ENCODE results near the gene FBXO47. TPM values are rescaled to one million over a fixed set of nuclear protein-coding genes. Genes with fewer than 3 reads are reported as not detected.

FBXO47 gene
- total and polyA plus RNA-seq, 9 of the 15 experiments (the other 6 are each of a cell fraction or from before 2014, with no cell fraction given), result not detected

GRCh38 chr17:39000021-39000601, 32.9 kb upstream of the FBXO47 start (continued):
- TF ChIP-seq, protein P1, sequence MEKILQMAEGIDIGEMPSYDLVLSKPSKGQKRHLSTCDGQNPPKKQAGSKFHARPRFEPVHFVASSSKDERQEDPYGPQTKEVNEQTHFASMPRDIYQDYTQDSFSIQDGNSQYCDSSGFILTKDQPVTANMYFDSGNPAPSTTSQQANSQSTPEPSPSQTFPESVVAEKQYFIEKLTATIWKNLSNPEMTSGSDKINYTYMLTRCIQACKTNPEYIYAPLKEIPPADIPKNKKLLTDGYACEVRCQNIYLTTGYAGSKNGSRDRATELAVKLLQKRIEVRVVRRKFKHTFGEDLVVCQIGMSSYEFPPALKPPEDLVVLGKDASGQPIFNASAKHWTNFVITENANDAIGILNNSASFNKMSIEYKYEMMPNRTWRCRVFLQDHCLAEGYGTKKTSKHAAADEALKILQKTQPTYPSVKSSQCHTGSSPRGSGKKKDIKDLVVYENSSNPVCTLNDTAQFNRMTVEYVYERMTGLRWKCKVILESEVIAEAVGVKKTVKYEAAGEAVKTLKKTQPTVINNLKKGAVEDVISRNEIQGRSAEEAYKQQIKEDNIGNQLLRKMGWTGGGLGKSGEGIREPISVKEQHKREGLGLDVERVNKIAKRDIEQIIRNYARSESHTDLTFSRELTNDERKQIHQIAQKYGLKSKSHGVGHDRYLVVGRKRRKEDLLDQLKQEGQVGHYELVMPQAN (IDR thresholded peaks at IDR 0.05; ENCODE audit: borderline replicate concordance), result no peak
- TF ChIP-seq NFATC3 (IDR thresholded peaks at IDR 0.05) (no peak), BCLAF1 (IDR thresholded peaks at IDR 0.05; ENCODE audit: borderline replicate concordance in 1 of 2, control insufficient read depth in 1 of 2, low read depth in 2 of 2, low read length in 1 of 2) (no peak), SNRNP70 (optimal IDR thresholded peaks at IDR 0.05; ENCODE audit: low read depth, low read length) (no peak), FOSL1 (tag; conservative IDR thresholded peaks at IDR 0.05) (no peak), HDAC1 (IDR thresholded peaks at IDR 0.05) (no peak), ZBTB1 (CRISPR knock-in tag; IDR thresholded peaks at IDR 0.05; ENCODE audit: borderline replicate concordance, low read depth) (no peak), SUPT5H (IDR thresholded peaks at IDR 0.05) (no peak), RBBP5 (IDR thresholded peaks at IDR 0.05; ENCODE audit: borderline replicate concordance, insufficient read depth, low read length, poor library complexity, severe bottlenecking) (no peak)
- TF ChIP-seq, protein P2, sequence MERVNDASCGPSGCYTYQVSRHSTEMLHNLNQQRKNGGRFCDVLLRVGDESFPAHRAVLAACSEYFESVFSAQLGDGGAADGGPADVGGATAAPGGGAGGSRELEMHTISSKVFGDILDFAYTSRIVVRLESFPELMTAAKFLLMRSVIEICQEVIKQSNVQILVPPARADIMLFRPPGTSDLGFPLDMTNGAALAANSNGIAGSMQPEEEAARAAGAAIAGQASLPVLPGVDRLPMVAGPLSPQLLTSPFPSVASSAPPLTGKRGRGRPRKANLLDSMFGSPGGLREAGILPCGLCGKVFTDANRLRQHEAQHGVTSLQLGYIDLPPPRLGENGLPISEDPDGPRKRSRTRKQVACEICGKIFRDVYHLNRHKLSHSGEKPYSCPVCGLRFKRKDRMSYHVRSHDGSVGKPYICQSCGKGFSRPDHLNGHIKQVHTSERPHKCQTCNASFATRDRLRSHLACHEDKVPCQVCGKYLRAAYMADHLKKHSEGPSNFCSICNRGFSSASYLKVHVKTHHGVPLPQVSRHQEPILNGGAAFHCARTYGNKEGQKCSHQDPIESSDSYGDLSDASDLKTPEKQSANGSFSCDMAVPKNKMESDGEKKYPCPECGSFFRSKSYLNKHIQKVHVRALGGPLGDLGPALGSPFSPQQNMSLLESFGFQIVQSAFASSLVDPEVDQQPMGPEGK (CRISPR knock-in tag; IDR thresholded peaks at IDR 0.05; ENCODE audit: borderline replicate concordance), result no peak
- TF ChIP-seq, protein P3, sequence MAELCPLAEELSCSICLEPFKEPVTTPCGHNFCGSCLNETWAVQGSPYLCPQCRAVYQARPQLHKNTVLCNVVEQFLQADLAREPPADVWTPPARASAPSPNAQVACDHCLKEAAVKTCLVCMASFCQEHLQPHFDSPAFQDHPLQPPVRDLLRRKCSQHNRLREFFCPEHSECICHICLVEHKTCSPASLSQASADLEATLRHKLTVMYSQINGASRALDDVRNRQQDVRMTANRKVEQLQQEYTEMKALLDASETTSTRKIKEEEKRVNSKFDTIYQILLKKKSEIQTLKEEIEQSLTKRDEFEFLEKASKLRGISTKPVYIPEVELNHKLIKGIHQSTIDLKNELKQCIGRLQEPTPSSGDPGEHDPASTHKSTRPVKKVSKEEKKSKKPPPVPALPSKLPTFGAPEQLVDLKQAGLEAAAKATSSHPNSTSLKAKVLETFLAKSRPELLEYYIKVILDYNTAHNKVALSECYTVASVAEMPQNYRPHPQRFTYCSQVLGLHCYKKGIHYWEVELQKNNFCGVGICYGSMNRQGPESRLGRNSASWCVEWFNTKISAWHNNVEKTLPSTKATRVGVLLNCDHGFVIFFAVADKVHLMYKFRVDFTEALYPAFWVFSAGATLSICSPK (IDR thresholded peaks at IDR 0.05; ENCODE audit: borderline replicate concordance), result no peak

Data from K562 (cell line).